22Rv1 (cell line): Measurements from ENCODE around the gene CDCP1.
"Not testable (repeated sequence)": the region's sequence is repeated elsewhere in the genome, so short reads cannot be mapped to it uniquely, and the experiment has no call there.

Experiments
- CTCF ChIP-seq: fragments of 450-650 bp; IDR thresholded peaks from 2 replicates; pipeline ENCODE4 v1.5.1; 2017; ENCODE audit warnings: mild to moderate bottlenecking
- ZFX ChIP-seq: fragments of 450-650 bp; IDR thresholded peaks from 2 replicates; pipeline ENCODE4 v1.6.1; 2017; ENCODE audit warnings: antibody characterized with exemption, borderline replicate concordance

GRCh38 chr3:45078256-45078655 is 67.9 kb downstream of the CDCP1 start:
- TF ChIP-seq CTCF, ZFX: not testable (repeated sequence)
